ENCODE results near the gene APOBEC3B.

Gene APOBEC3B

GRCh38 chr22:38946771-38947170 is 35.4 kb upstream of the APOBEC3B start:
- TF ChIP-seq CTCF (IDR thresholded peaks at IDR 0.05) = no peak
- TF ChIP-seq ZFX (IDR thresholded peaks at IDR 0.05; ENCODE audit: borderline replicate concordance) = no peak
- H3K27ac ChIP-seq = no peak overlapping the region

- TF ChIP-seq CTCF (IDR thresholded peaks at IDR 0.05) (no peak), ZFX (IDR thresholded peaks at IDR 0.05; ENCODE audit: borderline replicate concordance) (no peak)
- H3K27ac ChIP-seq = no peak overlapping the region
Observed at GRCh38 chr22:38947321-38948140, 34.6 kb upstream of the APOBEC3B start.

GRCh38 chr22:38948181-38948940 is 33.8 kb upstream of the APOBEC3B start:
- no peak overlapping the region for H3K27ac ChIP-seq
- TF ChIP-seq ZFX (IDR thresholded peaks at IDR 0.05; ENCODE audit: borderline replicate concordance) (no peak), CTCF (IDR thresholded peaks at IDR 0.05) (no peak)

- TF ChIP-seq ZFX (IDR thresholded peaks at IDR 0.05; ENCODE audit: borderline replicate concordance) = no peak
- no peak for TF ChIP-seq CTCF (IDR thresholded peaks at IDR 0.05)
Observed at GRCh38 chr22:38949889-38950405, 32.2 kb upstream of the APOBEC3B start.

GRCh38 chr22:38950527-38951295 is 31.4 kb upstream of the APOBEC3B start:
- H3K27ac ChIP-seq = no peak overlapping the region
- no peak for TF ChIP-seq ZFX (IDR thresholded peaks at IDR 0.05; ENCODE audit: borderline replicate concordance)
- no peak for TF ChIP-seq CTCF (IDR thresholded peaks at IDR 0.05)

More at GRCh38 chr22:38949889-38950405, 32.2 kb upstream of the APOBEC3B start:
- no peak overlapping the region for H3K27ac ChIP-seq

- H3K27ac ChIP-seq = no peak overlapping the region
- no peak for TF ChIP-seq ZFX (IDR thresholded peaks at IDR 0.05; ENCODE audit: borderline replicate concordance)
- no peak for TF ChIP-seq CTCF (IDR thresholded peaks at IDR 0.05)
Observed at GRCh38 chr22:38951734-38952133, 30.4 kb upstream of the APOBEC3B start.
